HG03175 (cell line): ENCODE data around the gene WDR70.
A peak's percentile ranks its signal among the peaks of the same experiment; 100 is the strongest.
"Not testable (repeated sequence)": the region's sequence is repeated elsewhere in the genome, so short reads cannot be mapped to it uniquely, and the experiment has no call there.

Experiments used
- ATAC-seq: cut with Tn5 transposase; IDR thresholded peaks from one replicate; pipeline ENCODE4 v1.9.1; 2021; ENCODE audit warnings: mild to moderate bottlenecking, moderate library complexity; ENCODE audit not compliant: unreplicated experiment

Gene WDR70

DNA sequence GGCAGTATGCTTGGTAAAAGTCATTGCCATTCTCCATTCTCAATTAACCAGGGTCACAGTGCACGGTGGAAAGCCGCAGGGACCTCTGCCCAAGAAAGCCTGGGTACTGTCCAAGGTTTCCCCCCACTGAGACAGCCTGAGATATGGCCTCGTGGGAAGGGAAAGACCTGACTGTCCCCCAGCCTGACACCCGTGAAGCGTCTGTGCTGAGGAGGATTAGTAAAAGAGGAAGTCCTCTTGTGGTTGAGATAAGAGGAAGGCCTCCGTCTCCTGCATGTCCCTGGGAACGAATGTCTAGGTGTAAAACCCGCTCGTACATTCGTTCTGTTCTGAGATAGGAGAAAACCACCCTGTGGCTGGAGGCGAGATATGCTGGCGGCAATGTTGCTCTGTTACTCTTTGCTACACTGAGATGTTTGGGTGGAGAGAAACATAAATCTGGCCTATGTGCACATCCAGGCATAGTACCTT, 293.0 kb downstream of the WDR70 start:
- peak; percentile 82 for ATAC-seq

GRCh38 chr5:37674361-37674760, 295.2 kb downstream of the WDR70 start:
- not testable (repeated sequence) for ATAC-seq

DNA sequence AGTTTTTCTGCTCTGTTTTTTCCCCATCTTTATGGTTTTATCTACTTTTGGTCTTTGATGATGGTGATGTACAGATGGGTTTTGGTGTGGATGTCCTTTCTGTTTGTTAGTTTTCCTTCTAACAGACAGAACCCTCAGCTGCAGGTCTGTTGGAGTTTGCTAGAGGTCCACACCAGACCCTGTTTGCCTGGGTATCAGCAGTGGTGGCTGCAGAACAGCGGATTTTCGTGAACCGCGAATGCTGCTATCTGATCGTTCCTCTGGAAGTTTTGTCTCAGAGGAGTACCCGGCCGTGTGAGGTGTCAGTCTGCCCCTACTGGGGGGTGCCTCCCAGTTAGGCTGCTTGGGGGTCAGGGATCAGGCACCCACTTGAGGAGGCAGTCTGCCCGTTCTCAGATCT, 300.2 kb downstream of the WDR70 start:
- ATAC-seq: not testable (repeated sequence)

GRCh38 chr5:37679903-37680302, 300.8 kb downstream of the WDR70 start:
- ATAC-seq: not testable (repeated sequence)

- ATAC-seq: no peak
Observed at GRCh38 chr5:37683072-37683471, 304.0 kb downstream of the WDR70 start.

- no peak for ATAC-seq
Observed at GRCh38 chr5:37685211-37685610, 306.1 kb downstream of the WDR70 start.

DNA sequence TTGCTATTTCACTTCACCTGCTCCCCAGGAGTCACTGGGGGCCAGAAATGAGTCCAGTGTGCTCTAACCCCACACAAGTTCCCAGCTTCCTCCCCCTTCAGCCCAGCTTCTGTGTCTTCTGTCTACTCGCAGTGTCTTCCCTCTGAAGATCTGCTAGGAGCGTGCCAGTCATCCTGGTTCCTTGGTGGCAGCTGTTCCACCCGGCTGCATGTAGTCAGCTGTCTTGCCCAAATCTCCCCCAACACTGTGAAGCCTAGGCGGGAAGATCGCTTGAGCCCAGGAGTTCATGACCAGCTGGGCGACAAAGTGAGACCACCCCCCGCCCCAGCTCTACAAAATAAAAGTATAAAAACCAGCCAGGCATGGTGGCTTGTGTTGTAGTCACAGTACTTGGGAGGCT, 306.7 kb downstream of the WDR70 start:
- no peak for ATAC-seq

GRCh38 chr5:37688925-37689324, 309.8 kb downstream of the WDR70 start:
- ATAC-seq: not testable (repeated sequence)

- not testable (repeated sequence) for ATAC-seq
Observed at GRCh38 chr5:37694333-37694732, 315.2 kb downstream of the WDR70 start.

- ATAC-seq: no peak
Observed at GRCh38 chr5:37694867-37695266, 315.7 kb downstream of the WDR70 start.

GRCh38 chr5:37695647-37696046, 316.5 kb downstream of the WDR70 start:
- no peak for ATAC-seq

- ATAC-seq: no peak
Observed at GRCh38 chr5:37696190-37697021, 317.3 kb downstream of the WDR70 start.

- no peak for ATAC-seq
Observed at GRCh38 chr5:37701868-37702267, 322.8 kb downstream of the WDR70 start.

DNA sequence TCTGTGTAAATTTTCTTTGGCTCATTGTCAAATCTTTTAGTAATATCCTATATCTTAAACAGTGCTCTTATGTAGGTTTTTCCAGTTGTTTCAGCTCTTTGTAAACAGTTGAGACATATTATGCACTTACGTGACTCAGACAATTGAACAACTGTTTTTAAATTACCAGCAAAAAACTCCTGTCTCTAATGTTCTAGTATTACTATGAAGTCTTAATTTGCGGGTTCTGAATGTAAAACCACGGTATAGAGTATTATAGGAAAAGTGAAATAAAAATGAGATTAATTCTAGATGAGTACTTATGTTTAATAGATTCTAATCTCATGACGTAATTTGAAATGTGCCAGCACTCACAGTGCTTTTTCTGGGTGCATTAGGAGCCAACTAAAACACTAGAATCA, 324.7 kb downstream of the WDR70 start:
- no peak for ATAC-seq

- ATAC-seq: no peak
Observed at GRCh38 chr5:37704406-37704805, 325.3 kb downstream of the WDR70 start.

DNA sequence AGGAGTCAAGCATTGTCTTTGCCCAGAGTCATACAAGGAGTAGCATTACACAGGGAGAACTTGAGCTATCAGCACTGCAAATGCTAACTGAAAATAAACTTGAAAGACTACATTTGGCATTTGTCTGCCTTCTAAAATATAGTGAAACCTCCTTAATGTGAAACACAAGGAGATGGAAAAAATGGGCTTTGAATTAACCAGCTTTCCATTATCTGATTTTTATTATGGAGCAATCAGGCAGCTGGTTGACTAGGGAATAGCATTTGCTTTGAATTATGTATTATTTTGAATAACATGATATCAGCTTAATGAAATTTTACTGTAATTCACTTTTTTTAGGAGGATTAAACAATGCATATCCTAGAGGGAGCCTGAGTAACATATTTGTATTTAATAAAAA, 329.9 kb downstream of the WDR70 start:
- no peak for ATAC-seq

DNA sequence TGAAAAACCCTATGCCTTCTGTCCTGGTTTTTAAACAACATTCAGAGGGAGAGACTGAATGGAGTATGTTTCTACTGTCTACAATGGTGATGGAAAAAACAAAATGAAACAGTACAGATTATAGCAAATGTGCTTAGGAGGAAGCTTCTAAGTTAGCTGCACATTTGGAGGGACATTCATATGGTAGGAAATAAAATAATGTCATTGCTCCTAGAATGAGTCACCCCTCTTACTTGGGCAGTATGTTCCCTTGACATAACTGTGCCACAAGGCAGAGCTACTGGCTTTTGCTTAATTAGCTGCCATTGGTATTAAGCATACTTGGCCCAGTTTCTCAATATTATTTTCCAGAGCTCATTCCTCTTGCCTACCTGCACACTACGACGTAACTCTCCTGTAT, 331.8 kb downstream of the WDR70 start:
- no peak for ATAC-seq

- no peak for ATAC-seq
Observed at GRCh38 chr5:37712750-37713149, 333.6 kb downstream of the WDR70 start.

DNA sequence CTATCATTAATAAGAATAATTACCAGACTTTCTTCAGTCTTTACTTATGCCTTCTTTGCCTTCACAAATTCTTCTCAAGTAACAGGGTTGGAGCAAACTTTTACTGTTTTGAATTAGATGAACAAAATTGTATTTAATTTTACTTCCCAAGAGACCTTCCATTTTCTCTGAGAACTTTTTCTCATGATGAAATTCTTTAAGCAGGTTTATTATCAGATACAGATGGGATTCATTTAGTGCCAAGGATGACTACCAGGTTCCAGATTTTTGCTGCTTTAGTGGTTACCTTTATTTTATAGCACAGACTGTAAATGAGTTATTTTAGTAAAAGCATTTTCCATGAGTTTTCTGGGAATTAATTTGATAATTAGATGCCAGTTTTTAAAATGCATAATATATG, 335.6 kb downstream of the WDR70 start:
- ATAC-seq: no peak

DNA sequence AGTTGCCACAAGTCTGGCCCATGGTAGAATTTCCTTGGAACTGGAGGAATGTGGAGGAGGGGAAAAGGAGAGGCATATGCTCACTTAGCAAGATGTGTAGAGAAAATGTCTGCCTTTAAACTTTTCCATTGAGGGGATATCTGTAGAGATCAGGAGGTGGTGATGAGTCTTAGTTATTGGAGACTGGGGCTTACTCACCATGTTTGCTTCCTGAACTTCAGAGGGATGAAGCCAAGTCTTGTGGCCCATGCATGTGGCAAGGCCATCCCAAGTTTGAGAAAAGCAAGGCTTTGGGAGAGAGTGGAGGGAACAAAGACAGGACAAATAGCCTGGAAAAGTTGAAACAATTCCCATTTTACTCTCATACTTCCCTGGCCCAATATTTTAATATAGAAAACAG, 336.2 kb downstream of the WDR70 start:
- ATAC-seq: no peak

DNA sequence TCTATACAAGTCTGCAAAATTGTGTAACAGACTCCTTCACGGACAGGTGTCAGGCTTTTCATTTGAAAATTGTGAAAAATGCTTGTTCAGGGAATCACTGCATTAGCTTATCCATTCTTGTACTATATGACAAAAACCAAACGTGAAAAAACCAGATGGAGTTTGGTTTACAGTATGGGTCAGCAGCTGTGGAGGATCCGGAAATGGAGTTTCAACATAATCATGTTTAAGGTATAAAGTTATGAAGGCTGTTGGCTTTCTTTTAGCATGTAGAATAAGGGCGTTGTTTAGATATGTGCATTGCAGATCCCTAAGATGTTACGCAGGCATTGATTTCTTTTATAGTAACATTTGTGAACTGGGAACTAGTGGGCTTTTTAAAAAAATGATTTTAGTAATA, 336.9 kb downstream of the WDR70 start:
- ATAC-seq: no peak

GRCh38 chr5:37716405-37716804, 337.3 kb downstream of the WDR70 start:
- ATAC-seq: no peak

DNA sequence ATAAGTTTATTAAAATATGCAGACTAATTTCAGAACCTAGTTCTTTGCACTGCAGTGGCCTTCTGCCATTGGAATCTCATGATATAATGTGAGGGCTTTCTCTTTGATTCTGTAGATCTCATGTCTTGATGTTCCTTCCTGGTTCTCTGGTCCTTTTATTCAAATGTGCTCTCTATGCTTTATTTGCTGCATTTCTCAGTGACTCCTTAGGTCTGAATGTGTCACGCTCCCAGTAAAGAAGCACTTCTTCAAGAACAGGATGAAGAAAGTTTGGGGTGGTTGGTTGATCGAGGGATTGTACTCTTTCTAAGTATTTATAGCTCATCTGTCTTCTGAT, 338.1 kb downstream of the WDR70 start:
- no peak for ATAC-seq
